NB4 (cell line): Measurements from ENCODE around the gene ZNF747.

Source experiments
- POLR2A ChIP-seq: IDR thresholded peaks from 2 replicates; pipeline ENCODE4 v1.6.1; 2011; ENCODE audit warnings: mild to moderate bottlenecking; ENCODE audit not compliant: insufficient read length; ENCODE audit errors: extremely low read depth
- TF ChIP-seq, protein P1 (sequence below): IDR thresholded peaks from one replicate; pipeline ENCODE4 v1.5.1; 2012; ENCODE audit warnings: low read depth, low read length

DNA sequence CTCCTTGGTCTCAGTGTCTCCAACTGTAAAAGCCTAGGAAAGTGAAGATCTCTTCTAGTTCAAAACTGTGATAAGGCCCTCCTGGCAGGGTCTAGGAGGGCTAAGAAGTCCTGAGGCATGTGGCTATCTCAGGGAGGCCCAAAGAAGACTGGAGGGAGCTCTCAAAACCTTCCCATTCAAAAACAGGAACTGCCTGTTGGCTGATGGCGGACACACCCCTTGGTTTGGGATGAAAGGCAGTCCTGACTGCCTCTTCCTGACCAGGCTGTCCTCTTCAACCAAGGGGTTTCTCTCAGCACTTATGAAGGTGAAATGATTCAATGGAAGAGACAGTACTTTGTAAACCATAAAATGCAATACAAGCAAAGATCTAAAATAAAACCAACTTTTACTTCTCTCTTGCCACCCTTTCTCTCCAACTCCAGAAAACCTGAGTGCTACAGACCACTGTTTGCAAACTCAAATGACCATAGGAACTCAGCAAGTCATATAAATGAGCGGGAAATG, 18.8 kb upstream of the ZNF747 start:
- TF ChIP-seq POLR2A, result no peak
- TF ChIP-seq, protein P1, sequence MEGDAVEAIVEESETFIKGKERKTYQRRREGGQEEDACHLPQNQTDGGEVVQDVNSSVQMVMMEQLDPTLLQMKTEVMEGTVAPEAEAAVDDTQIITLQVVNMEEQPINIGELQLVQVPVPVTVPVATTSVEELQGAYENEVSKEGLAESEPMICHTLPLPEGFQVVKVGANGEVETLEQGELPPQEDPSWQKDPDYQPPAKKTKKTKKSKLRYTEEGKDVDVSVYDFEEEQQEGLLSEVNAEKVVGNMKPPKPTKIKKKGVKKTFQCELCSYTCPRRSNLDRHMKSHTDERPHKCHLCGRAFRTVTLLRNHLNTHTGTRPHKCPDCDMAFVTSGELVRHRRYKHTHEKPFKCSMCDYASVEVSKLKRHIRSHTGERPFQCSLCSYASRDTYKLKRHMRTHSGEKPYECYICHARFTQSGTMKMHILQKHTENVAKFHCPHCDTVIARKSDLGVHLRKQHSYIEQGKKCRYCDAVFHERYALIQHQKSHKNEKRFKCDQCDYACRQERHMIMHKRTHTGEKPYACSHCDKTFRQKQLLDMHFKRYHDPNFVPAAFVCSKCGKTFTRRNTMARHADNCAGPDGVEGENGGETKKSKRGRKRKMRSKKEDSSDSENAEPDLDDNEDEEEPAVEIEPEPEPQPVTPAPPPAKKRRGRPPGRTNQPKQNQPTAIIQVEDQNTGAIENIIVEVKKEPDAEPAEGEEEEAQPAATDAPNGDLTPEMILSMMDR, result no peak
